Measurements from ENCODE around the gene SLC24A4. TPM values are rescaled to one million over a fixed set of nuclear protein-coding genes. Genes with fewer than 3 reads are reported as not detected.

SLC24A4 gene
- total and polyA plus RNA-seq, 2 experiments from 2014 or later = 0.46 to 0.50 TPM

GRCh38 chr14:92384461-92385133 is 61.6 kb downstream of the SLC24A4 start:
- TF ChIP-seq CTCF (IDR thresholded peaks at IDR 0.05; ENCODE audit: poor library complexity) (no peak), EZH2 (IDR thresholded peaks at IDR 0.05; ENCODE audit: borderline replicate concordance) (no peak), EZH2phosphoT487 (IDR thresholded peaks at IDR 0.05; ENCODE audit: low read depth, severe bottlenecking, unreplicated experiment) (no peak)
- no peak for DNase-seq (ENCODE audit: low spot score)
- no peaks in the 10 kb centered on the region for H3K79me2 ChIP-seq
- H2AFZ ChIP-seq = no peak overlapping the region
- no peak overlapping the region for H3K27ac ChIP-seq
- H3K9me3 ChIP-seq (ENCODE audit: low read depth) = no peaks in the 10 kb centered on the region
- no peaks in the 10 kb centered on the region for H3K27me3 ChIP-seq
- 91% methylated on average over 5 of the region's 5 CpGs for WGBS (ENCODE audit: low lambda C conversion rate, missing lambda C conversion rate)
- H4K20me1 ChIP-seq (ENCODE audit: insufficient read depth, poor library complexity, severe bottlenecking) = no peaks in the 10 kb centered on the region
- H3K4me2 ChIP-seq = no peak overlapping the region
- H3K4me1 ChIP-seq (ENCODE audit: insufficient read depth) = no peaks in the 10 kb centered on the region
- no peaks in the 10 kb centered on the region for H3K9me2 ChIP-seq (replicated peaks; ENCODE audit: insufficient read depth)
- no peak overlapping the region for H3K4me3 ChIP-seq
- H3K36me3 ChIP-seq (replicated peaks; ENCODE audit: insufficient read depth, low read depth) = no peaks in the 10 kb centered on the region

GRCh38 chr14:92385561-92385960 is 62.6 kb downstream of the SLC24A4 start:
- H3K36me3 ChIP-seq (replicated peaks; ENCODE audit: insufficient read depth, low read depth) = no peaks in the 10 kb centered on the region
- H3K4me3 ChIP-seq = no peak overlapping the region
- no peak for DNase-seq (ENCODE audit: low spot score)
- H3K9me2 ChIP-seq (replicated peaks; ENCODE audit: insufficient read depth) = no peaks in the 10 kb centered on the region
- H3K4me1 ChIP-seq (ENCODE audit: insufficient read depth) = no peaks in the 10 kb centered on the region
- no peaks in the 10 kb centered on the region for H3K9me3 ChIP-seq (ENCODE audit: low read depth)
- WGBS (ENCODE audit: low lambda C conversion rate, missing lambda C conversion rate) = 81% methylated on average over 11 of the region's 11 CpGs
- no peaks in the 10 kb centered on the region for H4K20me1 ChIP-seq (ENCODE audit: insufficient read depth, poor library complexity, severe bottlenecking)
- no peaks in the 10 kb centered on the region for H3K27me3 ChIP-seq
- H2AFZ ChIP-seq = no peak overlapping the region
- no peak overlapping the region for H3K27ac ChIP-seq
- H3K79me2 ChIP-seq = no peaks in the 10 kb centered on the region
- TF ChIP-seq EZH2 (IDR thresholded peaks at IDR 0.05; ENCODE audit: borderline replicate concordance) (no peak), EZH2phosphoT487 (IDR thresholded peaks at IDR 0.05; ENCODE audit: low read depth, severe bottlenecking, unreplicated experiment) (no peak)
- no peak overlapping the region for H3K4me2 ChIP-seq

- 94% methylated on average over 5 of the region's 5 CpGs for WGBS (ENCODE audit: low lambda C conversion rate, missing lambda C conversion rate)
- H3K4me3 ChIP-seq = no peak overlapping the region
- no peak for TF ChIP-seq EZH2 (IDR thresholded peaks at IDR 0.05; ENCODE audit: borderline replicate concordance)
- no peak for TF ChIP-seq CTCF (IDR thresholded peaks at IDR 0.05; ENCODE audit: poor library complexity)
- no peak for TF ChIP-seq EZH2phosphoT487 (IDR thresholded peaks at IDR 0.05; ENCODE audit: low read depth, severe bottlenecking, unreplicated experiment)
- H3K79me2 ChIP-seq = no peaks in the 10 kb centered on the region
- no peaks in the 10 kb centered on the region for H4K20me1 ChIP-seq (ENCODE audit: insufficient read depth, poor library complexity, severe bottlenecking)
- no peaks in the 10 kb centered on the region for H3K36me3 ChIP-seq (replicated peaks; ENCODE audit: insufficient read depth, low read depth)
- H3K9me3 ChIP-seq (ENCODE audit: low read depth) = no peaks in the 10 kb centered on the region
- no peaks in the 10 kb centered on the region for H3K4me1 ChIP-seq (ENCODE audit: insufficient read depth)
- H3K9me2 ChIP-seq (replicated peaks; ENCODE audit: insufficient read depth) = no peaks in the 10 kb centered on the region
- no peak overlapping the region for H2AFZ ChIP-seq
- H3K27ac ChIP-seq = no peak overlapping the region
- DNase-seq (ENCODE audit: low spot score) = no peak
- H3K4me2 ChIP-seq = no peak overlapping the region
- no peaks in the 10 kb centered on the region for H3K27me3 ChIP-seq
Observed at GRCh38 chr14:92386165-92386564, 63.2 kb downstream of the SLC24A4 start.

GRCh38 chr14:92386637-92387036 is 63.7 kb downstream of the SLC24A4 start:
- no peaks in the 10 kb centered on the region for H4K20me1 ChIP-seq (ENCODE audit: insufficient read depth, poor library complexity, severe bottlenecking)
- peak; percentile 26 for DNase-seq (ENCODE audit: low spot score)
- H2AFZ ChIP-seq = no peak overlapping the region
- no peaks in the 10 kb centered on the region for H3K79me2 ChIP-seq
- H3K4me3 ChIP-seq = no peak overlapping the region
- TF ChIP-seq EZH2phosphoT487 (IDR thresholded peaks at IDR 0.05; ENCODE audit: low read depth, severe bottlenecking, unreplicated experiment) = no peak
- TF ChIP-seq EZH2 (IDR thresholded peaks at IDR 0.05; ENCODE audit: borderline replicate concordance) = no peak
- TF ChIP-seq CTCF (IDR thresholded peaks at IDR 0.05; ENCODE audit: poor library complexity) = no peak
- no peak overlapping the region for H3K27ac ChIP-seq
- H3K27me3 ChIP-seq = no peaks in the 10 kb centered on the region
- 48% methylated on average over 9 of the region's 9 CpGs for WGBS (ENCODE audit: low lambda C conversion rate, missing lambda C conversion rate)
- no peaks in the 10 kb centered on the region for H3K9me2 ChIP-seq (replicated peaks; ENCODE audit: insufficient read depth)
- H3K4me1 ChIP-seq (ENCODE audit: insufficient read depth) = no peaks in the 10 kb centered on the region
- H3K36me3 ChIP-seq (replicated peaks; ENCODE audit: insufficient read depth, low read depth) = no peaks in the 10 kb centered on the region
- no peak overlapping the region for H3K4me2 ChIP-seq
- H3K9me3 ChIP-seq (ENCODE audit: low read depth) = no peaks in the 10 kb centered on the region

Data from hepatocyte (in vitro differentiated cells).